B cell (primary cell): ENCODE data around the gene PDCD5.

Experiments
- CTCF ChIP-seq: fragments of 200-600 bp; IDR thresholded peaks from one replicate; pipeline ENCODE4 v1.8.0; 2022; ENCODE audit warnings: antibody characterized with exemption, mild to moderate bottlenecking
- EZH2 ChIP-seq: IDR thresholded peaks from 2 replicates; pipeline ENCODE4 v1.6.1; 2012; ENCODE audit warnings: borderline replicate concordance, low read depth, mild to moderate bottlenecking, moderate library complexity, low read length; ENCODE audit not compliant: insufficient read depth, poor library complexity, severe bottlenecking

- TF ChIP-seq CTCF (no peak), EZH2 (no peak)
These were observed 30.3 kb upstream of the PDCD5 start for GRCh38 chr19:32550666-32551065.
